Skin of body (tissue), 2 donors: ENCODE data around the gene CLIP1. TPM values are rescaled to one million over a fixed set of nuclear protein-coding genes. Genes with fewer than 3 reads are reported as not detected.
A peak's percentile ranks its signal among the peaks of the same experiment; 100 is the strongest.
"Not testable (repeated sequence)": the region's sequence is repeated elsewhere in the genome, so short reads cannot be mapped to it uniquely, and the experiment has no call there.

Experiments used
- DNase-seq: peaks from one replicate; lab custom pipeline; 2025; lab: John Stamatoyannopoulos, UW
- total RNA-seq: library from RNA; depleted of rRNA; stranded (reverse); fragments of >200 nt; gene quantifications from one replicate; pipeline ENCODE4 v1.2.3, GENCODE V29; 2014

Gene CLIP1
- total RNA-seq, 1 donor from 2014 or later, result 90.0 TPM

DNA sequence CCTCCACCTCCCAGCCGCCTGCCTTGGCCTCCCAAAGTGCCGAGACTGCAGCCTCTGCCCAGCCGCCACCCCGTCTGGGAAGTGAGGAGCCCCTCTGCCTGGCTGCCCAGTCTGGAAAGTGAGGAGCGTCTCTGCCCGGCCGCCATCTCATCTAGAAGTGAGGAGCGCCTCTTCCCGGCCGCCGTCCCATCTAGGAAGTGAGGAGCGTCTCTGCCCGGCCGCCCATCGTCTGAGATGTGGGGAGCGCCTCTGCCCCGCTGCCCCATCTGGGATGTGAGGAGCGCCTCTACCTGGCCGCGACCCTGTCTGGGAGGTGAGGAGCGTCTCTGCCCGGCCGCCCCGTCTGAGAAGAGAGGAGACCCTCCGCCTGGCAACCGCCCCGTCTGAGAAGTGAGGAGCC is 65.5 kb downstream of the CLIP1 start:
- not testable (repeated sequence) for DNase-seq

DNA sequence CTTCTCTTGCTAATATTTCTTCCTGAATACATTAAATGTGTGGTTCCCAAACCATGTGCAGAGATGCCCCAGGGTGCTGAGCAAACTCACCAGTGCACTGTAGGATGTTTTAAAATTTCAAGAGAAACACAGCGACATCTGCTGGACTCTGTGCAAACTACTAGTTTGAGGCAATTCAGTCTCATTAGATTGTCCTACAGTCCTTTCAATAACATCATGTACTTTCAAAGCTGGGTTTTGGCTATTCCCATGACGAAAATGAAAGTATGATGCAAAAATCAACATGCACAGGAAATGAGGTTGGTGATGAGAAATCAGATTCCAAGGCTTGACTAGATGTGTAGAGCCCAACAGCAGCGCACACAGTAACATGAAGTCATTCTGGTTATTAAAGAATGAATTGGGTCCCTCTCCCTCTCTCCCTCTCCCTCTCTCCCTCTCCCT is 66.3 kb downstream of the CLIP1 start:
- no peak for DNase-seq

DNA sequence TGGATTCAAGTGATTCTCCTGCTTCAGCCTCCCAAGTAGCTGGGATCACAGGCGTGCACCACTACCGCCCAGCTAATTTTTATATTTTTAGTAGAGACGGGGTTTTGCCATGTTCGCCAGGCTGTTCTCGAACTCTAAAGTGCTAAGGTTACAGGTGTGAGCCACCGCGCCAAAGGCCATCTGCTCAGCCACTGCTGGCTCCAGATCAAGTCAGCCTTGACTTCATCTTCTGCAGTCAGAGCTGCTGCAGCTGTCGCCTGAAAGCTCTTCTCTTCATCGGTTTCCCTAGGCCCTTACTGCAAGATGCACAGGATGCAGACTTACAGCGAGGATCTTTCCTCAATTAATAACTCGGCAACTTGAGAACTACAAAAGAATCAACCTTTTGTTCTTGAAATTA is 66.8 kb downstream of the CLIP1 start:
- no peak for DNase-seq

DNA sequence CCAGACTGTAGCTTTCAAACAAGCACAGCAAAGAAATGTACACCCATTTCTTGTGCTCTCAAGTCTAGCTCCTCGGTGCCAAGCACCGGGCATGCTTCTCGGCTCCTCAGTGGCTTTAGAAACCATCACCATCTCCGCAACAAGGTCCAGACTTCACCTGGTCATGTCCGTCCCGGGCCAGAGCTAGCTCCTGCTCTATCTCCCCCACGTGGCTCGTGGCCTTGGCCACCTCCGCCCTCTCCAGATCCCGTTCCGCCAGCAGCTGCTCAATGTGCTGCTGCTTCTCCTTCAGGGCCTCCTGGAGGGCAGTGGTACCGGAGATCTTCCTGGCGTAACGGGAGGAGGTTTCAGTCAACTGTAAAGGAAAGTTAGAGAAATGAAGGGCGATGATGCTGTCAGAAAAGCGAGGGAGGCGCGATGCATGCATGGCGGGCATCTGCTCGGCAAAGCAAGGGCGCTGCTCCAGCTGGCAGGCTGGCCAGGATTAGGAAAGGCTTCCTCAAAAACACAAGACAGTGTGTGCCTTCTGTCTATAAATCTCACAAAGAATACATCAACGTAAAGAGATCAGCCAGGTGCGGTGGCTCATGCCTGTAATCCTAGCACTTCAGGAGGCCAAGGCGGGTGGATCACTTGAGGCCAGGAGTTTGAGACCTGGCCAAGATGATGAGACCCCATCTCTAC is 67.4 kb downstream of the CLIP1 start:
- DNase-seq, result no peak

DNA sequence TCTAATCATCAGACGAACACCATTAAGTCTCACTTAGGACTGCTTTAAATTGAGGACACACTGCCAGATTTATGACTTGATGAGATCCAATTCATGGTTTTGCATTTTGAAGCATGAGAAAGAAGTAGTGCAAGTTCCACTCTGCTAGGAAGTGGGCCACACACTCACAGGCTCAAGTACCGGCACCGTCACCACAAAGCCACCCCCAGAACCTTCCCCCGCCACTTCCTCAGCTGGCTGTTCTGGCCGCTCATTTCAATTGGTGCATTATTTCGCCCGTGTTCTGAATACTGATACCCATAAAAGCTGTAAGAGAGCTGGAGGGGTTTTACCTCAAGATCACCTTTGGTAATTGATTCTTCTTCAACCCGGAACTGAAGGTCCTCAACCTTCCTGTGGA is 70.1 kb downstream of the CLIP1 start:
- DNase-seq, result no peak

DNA sequence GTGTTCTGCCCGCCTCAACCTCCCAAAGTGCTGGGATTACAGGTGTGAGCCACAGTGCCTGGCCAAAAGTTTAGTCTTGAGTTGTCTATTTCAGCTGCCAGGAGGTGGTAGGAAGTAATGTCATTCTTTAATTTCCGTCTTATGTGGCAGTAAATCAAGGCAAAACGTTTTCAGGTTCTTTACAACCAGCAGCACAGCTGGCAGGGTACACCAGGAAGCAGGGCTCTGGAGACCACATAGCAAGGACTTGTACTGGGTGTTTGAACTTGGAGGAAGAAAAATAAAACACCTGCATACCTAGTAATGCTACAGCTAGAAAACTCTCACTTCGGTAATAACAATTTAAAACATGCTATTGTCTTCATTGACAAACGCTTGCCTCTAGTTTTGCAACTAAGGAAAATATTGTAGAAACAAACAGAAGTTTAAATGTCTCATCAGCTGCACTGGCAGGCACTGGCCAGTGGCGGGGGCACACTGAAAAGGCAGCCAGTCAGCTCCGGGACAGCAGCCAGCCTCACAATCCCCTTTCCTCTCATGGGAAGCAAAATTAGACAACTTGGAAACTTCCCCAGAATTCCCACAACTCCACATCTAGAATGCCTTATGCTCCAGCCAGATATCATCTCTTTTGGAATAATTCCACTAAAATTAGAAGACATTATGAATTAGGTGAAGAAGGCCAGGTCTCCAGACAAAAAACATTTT is 72.2 kb downstream of the CLIP1 start:
- DNase-seq, result no peak

DNA sequence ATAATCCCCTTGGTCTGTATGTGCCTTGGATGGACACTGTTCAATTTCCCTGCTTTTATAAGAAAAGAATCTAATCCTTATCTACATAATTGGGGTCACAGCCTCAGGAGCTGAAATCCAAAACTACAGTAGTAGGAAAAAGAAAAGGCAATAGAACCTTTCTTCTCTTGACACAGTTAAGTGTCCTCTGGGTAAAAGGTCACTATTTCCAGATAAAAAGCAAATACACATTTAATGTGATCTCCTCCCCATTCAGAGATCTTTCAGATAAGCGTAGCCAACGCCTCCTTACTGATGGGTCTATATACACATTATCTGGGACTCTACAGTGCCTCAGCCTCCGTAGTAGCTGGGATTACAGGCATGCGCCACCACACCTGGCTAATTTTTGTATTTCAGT is 73.4 kb downstream of the CLIP1 start:
- DNase-seq, result no peak

DNA sequence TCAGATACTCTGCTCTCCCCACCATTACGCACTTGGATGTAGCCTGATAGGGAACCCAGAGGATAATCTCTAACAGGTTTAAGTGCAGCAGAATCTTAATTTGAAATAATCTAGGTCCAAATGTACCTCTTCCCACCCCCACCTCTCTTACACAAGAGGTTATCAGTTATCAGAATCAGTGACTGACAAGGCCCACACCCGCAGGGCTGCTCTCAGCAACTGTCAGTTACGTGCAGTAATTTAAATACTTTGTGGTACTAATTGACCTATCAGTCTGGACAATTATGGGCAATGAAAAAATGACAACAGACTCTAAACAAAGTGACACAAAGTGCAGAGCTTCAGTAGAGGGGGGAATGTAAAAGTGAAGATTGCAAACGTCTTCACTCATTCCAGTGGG is 74.0 kb downstream of the CLIP1 start:
- DNase-seq, result no peak

DNA sequence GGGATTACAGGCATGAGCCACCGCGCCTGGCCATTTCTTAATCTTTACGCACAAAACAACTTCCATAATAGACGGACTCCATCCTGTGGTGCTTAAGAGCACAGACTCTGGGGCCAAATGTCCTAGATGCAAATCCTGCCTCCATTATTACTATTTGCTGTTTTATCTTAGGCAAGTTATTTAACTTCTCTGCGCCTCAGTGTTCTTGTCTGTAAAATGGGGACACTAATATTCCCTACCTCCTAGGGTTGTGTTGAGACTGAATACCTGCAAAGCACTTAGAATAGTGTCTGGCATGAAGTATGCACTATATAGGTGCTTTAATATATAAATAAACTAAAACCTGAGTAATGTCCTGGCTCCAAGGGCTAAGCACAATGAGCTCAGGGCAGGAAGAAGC is 76.4 kb downstream of the CLIP1 start:
- no peak for DNase-seq

DNA sequence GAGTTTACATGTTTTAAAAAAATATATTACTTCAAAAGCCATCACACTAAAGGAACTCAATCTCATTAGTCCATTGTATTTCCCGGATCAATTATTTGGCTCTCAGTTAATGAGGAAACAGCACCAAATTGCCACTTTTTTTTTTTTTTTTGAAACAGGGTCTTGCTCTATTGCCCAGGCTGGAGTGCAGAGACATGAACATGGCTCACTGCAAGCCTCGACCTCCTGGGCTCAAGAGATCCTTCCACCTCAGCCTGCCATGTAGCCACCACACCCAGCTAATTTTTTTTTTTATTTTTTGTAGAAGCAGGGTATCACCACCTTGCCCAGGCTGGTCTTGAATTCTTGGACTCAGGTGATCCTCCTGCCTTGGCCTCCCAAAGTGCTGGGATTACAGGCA is 77.4 kb downstream of the CLIP1 start:
- DNase-seq, result no peak

DNA sequence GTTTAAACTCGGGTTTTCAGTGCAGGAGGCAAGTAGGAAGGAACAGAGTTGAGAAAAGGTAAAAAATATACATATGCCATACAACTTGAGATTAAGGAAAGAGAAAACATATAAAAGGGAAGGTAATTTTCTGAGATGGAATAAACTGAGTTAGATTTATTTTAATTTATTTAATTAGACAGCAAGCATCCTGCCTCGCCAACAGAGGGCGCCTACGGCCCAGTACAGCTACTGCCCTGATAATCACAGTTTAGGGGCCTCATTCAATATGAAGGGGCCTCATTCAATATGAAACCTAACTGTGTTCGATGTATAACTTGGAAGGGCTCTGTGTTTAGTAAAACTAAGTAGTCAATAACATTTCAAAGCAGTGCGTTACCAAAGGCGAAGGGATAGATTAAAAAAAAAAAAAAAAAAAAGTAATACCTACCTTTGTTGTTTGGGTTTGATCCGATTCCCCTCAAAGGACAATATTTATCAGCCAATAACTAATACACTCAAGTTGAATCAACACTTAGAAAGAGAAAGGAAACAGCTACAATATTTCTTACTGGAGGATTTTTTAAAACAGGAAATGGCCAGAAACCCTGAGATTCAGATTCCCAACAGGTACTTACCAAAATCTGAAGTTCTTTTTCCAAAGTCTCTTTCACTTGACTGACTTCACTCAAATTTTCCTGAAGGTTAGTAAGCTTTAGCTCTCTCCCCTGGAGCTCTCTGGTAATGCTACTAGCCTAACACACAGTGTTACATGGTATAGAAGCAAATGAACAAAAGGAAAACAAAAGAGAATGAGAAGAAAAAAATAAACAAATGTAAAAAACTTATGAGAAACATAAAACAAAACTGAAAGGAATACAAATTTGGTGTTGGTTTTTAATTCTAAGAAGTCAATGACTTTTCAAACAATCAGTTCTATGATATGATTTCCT is 86.2 kb downstream of the CLIP1 start:
- no peak for DNase-seq

DNA sequence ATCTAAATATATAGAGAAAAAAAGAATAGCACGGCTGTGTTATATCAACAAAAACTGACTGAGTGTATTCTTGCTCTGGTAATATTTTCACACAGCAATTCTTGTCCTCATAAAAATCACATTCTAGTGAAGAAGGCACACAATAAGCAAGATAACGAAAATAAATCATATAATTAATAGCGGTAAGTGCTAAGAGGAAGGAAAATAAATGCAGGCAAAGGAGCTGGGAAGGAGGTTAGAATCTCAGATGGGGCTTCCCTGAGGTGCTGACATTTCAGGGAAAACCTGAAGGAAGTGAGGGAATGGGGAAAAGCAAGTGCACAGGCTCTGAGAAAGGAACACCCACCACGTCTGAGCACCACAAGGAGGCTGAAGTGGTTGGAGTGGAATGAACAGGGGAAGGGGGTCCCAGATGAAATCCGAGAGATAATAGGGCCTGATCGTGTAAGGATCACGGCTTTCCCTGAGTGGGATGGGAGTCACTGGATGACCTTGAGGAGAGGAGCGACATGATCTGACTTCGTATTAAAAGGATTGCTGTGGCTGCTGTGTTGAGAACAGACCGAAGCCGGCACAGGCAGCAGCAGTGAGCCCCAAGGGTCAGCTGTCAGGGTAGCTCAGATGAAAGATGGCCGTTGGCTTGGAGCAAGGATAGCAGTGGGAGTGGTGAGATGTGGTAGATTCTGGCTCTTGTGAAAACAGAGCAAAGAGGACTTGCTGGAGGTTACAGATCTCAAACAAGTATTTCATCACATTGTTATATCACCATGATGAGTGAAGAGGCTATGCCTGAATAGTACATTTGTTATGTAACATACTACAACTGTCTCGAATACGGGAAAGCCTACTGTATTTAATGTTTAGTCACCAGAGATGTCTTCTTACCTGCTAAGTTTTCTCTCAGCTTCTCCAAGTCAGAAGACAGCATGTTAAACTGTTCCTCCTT is 89.1 kb downstream of the CLIP1 start:
- no peak for DNase-seq

DNA sequence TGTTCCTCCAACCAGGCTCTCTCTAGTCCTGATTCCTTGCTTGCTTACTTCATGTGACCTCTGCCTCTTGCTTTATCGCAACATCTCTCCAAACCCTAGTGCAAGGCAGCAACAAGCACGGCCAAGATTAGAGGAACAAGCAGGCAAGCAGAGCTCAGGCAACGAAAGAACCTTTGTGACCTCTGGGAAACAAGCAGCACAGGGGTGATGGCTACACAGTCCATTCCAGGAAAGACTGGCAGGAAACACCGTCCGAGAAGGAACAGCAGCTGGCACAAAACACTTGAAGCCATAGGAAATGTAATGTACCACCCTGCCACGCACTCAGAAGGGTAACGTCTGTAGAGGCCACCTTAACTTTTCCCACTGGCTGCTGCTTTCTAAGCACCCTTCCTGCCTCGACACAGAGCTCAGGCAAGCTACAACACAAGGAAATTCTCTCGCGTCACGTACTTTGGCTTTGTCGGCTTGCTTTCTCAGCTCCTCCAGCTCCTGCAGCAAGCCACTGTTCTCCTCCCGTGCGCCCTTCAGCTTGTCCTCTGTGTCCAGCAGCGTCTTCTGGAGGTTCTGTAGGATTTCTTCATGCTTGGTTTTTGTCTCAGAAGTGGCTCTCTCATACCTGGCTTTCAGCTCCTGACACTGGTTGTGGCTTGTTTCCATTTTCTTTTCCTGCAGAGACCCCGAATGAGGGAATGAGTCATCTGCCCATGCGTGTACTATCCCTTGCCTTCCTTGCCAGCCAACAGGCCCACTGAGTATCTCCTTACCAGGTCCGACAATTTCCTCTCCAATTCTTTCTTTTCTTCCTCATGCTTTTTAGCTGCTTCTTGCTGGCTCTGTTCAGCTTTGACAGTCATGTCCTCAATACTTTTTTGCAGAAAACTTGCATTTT is 94.7 kb downstream of the CLIP1 start:
- no peak for DNase-seq

DNA sequence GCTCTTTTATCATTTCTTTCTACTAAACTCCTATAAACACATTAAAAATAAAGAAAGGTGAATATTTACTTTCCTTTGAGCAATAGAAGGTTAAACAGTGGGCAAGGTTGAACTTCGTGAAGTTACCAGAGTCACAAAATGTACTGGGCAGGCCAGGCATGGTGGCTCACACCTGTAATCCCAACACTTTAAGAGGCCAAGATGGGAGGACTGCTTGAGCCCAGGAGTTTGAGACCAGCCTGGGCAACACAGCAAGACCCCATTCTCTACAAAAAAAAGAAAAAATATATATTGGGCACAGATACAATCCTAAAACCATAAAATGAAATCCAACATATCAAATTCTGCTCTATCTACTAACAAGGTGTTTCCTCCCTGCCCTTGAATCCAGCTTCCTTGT is 95.5 kb downstream of the CLIP1 start:
- DNase-seq, result no peak

DNA sequence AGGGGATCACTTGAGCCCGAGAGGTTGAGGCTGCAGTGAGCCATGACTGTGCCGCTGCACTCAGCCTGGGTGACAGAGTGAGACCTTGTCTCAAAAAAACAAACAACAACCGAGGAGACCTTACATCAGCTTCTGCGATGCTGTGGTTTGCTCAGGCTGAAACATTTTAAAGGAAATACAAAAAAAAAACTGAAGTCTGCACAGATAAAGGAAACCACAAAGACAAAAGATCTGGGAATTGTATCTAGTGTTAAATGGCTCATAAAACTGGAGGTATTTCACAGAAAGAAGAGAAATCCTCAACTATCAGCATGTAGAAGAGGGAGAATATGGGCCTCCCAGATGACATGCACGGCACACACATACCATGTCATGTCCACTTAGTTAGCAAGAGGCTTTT is 95.9 kb downstream of the CLIP1 start:
- DNase-seq, result no peak

DNA sequence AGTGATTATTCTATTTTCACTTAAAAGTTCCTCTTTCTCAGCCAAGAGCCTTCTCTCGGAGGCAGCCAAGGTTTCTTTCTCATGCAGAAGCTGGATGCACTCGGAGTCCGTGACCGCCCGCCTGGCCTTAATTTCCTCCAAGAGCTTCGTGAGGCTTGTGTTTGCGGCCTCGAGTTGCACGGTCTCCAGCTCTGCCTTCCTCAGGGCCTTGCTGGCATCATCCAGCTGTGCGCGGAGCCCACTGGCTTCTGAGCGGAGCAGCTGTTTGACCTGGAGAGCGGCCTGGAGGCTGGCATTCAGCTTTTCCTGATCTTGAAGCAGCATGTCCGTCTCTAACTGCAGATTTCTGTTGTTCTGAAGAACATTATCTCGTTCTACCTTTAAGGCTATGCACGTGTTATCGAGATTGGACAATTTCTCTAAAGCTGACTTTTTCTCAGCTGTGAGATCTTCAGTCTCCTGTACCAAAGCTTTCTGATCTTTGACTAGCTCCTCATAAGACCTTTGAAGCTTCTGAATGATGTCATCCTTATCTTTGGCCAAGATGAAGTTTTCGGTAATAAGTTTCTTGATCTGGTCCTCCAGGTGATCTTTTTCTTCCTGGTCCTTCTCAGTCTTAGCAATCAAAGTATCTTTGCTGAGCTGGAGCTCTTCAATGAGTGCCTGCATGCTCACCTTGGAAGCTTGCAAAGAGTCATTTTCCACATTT is 99.0 kb downstream of the CLIP1 start:
- DNase-seq, result no peak

DNA sequence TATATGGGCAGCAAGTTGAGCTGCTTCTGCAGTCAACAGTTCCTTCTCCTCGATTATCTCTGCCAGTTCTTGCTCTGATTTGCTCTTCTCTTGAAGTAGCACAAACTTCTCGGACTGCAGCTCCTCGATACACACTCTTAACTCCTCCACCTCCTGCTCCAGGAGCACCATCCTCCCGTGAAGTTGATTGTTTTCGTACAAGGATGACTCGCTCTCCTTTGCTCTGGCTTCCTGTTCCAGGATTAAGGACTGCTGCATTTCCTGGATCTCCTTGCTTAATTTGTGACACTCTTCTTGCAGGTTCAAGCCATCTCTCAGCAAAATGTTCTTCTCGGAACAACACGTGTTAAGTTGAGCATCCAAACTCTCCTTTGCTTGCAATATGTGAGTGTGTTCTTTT is 100.0 kb downstream of the CLIP1 start:
- DNase-seq, result no peak

DNA sequence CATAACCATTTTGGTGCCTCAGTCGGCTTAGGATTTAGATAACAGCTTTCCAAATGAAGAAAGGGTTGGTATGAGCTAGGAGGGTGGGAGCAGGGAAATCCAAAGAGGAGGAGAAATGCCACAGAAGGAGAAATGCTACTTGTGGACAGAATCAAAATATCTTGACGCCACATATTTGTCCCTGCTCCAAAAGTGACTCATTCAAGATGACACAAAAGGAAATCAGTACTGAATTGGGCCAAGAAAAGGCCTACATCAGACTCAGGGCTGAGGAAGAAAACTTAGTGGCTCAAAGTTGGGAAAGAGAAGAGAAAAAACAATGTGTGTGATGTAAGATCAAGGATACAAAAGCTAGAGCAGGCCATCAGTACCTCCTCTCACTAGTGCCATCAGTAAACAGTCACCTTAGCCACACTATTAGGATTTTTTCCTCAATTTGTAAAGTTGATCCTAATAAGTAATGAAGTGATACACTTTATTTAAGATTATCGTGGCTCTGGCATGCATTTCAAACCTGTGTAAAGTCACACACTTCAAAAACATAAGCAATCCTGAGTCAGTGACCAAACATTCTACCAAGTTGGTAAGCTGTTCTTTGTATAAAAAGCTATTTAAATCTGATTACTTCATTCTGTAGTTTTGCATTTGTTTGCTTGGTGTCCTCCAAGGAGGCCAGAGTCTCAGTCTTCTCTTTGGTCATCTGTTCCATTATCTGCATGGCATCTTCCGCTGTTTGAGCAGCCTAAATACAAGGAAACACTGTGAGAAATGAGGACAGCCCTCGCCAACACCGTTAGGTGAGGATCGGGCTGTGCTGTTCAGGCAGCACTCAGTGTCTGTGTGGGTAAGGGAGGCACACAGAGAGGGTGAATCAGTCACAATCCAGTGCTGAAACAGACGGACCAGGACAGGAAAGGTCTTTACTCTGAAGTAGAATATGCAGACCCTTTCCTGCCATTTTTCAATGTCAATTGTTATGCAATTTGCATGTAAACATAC is 103.6 kb downstream of the CLIP1 start:
- peak; percentile 76 for DNase-seq
